Epithelial cell of prostate (primary cell): ENCODE data around the gene PAFAH1B2.

Experiments
- DNase-seq: peaks from one replicate; pipeline ENCODE4 v3.0.0-alpha.2; 2011; ENCODE audit warnings: low read depth, low spot score
- H3K27ac ChIP-seq: fragments of 450-650 bp; 2 replicates; pipeline ENCODE4 v1.5.1; 2017; ENCODE audit warnings: mild to moderate bottlenecking

Gene PAFAH1B2

DNA sequence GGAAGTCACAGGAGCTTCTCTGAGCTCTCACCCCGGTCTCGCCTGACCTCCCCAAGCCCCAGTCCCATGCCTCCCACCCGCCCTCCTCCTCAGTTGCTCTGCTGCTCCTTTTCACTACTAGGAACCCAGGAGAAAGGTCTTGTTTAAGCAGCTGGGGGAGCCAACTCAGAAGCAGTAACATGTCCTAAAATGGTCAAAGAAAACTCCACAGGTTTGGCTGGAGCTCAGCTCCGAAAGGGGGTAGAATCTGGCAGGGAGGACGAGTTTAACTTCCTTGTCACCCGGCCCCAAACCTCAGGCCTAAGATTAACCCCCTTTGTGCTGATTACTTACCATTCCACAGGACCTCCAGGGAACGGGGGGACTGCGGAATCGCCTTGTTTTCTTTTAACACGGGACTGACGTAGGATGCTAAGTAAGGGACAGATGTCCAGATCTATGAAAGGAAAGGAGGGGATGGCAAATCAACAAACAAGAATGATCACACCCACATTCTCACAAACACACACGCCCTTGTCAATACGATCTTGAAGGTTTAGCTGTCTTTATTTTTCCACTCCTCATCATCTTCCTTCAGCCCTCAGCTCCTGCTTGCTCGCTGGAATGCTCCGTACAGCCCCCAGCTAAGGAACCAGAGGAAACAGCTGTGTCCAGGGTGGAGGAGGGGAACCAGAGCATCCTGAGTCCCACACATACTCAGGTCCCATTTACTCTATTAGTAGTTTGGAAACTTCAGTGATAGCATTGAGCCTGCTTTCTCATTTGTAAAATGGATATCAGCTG lies 74.2 kb downstream of the PAFAH1B2 start:
- DNase-seq, result no peak
- no peak overlapping the region for H3K27ac ChIP-seq

DNA sequence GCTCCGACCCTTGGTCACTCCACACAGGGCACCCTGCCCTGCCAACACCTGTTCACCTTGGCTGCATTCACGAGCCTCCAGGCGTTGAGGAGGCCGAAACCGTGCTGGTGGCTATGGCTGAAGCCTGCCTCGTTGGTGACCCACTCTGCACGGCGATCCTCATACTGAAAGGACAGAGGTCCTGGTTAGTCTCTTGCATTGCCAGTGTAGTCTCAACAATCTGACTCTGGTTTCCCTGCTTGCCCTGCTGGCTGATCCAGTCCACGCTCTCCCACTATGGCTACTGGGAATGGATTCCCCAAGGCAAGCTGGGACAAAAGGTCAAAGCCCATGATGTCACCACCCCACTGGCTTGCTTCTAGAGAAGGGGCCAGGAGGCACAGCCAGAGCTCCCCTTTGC lies 74.9 kb downstream of the PAFAH1B2 start:
- H3K27ac ChIP-seq, result no peak overlapping the region
- no peak for DNase-seq

DNA sequence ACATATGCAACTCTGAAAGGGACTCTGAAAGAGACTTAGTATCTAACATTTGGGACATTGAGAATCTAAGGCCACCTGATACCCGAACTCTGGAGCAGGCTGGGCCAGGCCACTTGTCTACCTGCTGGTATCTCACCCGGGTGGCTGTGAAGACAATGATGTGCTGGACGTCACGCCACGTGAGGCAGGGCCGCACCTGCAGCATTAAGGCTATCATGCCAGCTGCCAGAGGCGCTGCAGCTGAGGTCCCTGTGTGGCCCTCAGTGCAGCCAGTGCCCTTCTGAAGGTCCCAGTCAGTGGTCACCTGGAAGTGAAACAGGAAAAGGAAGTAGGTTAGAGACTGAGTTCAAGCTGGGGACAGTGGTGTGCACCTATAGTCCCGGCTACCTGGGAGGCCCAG lies 75.4 kb downstream of the PAFAH1B2 start:
- no peak for DNase-seq
- H3K27ac ChIP-seq, result no peak overlapping the region

DNA sequence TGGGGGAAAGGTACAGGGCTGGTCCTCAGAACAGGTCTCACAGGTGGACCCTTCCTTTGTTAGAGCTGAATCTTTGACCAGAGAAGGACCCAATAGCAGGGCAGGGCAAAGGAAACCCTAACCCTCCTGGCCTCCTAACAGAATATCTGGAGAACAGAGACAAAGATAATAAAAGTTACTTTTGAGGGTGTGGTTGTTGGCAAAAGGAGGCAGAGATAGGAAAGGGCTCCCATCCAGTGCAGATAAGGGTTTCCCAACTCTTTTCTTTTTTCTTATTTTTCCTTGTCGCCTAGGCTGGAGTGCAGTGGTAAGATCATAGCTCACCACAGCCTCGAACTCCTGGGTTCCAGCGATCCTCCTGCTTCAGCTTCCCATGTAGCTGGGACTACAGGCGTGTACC lies 75.9 kb downstream of the PAFAH1B2 start:
- DNase-seq, result no peak
- no peak overlapping the region for H3K27ac ChIP-seq

DNA sequence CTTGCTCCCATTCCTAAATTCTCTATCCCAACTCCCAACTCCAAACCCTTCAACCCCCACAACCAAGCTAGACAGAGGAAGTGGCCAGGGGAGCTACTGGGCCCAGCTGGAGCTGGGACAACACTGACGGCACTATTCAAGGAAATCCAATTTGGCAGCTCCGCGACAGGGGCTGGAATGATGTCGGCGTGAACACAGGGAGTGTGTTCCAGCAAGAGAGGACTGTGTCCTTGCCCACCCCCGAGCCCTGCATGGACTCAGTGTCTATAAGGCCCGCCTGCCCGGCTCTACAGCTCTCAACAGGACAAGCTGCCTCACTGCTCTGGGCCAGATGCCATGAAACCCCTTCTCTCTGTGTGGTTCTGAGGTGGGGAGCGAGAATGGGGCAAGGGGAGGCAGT lies 76.5 kb downstream of the PAFAH1B2 start:
- DNase-seq, result no peak
- no peak overlapping the region for H3K27ac ChIP-seq

DNA sequence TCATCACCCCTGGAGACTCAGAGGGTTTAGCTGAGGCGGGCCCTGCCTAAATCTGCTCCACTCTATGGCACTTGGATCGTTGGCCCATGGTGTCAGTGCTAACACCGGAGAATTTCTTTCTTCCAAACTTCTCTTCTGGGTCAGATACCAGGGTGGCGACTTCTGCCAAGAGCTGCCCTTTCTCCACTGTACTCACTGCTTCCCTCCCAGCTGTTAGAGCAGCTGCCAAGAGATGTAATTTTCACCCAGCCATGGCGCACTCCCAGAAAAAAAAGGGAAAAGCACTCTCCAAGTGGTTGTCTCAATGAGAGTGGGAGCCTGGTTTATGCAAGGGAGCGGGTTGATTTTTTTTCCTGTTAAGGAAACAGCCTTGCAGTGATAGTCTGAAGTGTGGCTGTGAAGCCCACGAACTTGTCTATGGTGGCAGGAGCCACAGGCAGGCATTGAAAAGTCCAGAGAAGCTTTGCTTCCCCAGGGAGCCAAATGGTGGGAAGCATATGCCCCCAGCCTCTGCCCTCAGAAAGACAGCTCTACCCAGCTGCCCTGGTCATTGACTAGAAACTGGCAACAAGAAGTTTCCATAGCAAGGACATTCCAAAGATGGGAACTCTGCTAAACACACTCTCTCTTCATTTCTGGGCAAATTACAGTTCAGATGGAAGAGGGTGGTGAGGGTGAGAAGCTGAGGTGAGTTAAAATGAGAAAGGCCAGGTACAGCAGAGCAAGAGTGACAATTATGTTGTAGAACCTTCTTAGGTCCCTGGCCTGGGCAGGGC lies 77.1 kb downstream of the PAFAH1B2 start:
- no peak overlapping the region for H3K27ac ChIP-seq
- DNase-seq, result no peak

DNA sequence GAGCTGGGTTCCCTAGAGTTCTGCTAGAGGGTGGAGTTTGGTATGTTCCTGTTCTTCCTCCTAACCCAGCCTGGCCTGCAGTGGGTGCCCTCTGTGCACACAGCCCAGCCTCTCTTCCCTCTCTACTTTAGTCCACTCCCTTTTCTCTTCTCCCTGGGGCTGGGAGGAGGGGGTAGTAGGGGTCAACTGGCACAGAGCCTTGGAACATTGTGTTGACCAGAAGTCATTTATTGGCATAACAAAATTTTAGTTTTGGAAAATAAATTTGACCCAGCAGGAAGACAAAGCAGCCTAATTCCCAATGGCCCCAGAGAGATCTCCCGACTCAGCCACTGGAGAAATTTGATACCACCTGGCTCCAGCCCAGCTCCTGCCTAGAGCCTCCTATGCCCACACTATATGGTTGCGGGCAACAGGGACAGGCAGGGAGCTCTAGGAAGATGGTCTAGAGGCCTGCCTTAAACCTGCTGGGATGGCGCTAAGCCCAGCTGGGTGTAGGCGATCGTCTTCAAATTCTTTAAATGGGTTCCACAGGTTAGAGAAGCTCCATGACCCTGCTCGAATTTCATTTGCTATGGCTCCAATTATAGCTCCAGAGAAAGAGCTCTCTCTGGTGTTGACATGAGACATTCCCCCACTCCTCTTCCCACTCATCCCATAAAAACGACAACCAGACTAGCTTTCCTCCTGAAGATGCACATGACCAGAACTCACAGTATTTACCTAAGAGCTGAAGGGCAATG lies 77.9 kb downstream of the PAFAH1B2 start:
- no peak for DNase-seq
- no peak overlapping the region for H3K27ac ChIP-seq

DNA sequence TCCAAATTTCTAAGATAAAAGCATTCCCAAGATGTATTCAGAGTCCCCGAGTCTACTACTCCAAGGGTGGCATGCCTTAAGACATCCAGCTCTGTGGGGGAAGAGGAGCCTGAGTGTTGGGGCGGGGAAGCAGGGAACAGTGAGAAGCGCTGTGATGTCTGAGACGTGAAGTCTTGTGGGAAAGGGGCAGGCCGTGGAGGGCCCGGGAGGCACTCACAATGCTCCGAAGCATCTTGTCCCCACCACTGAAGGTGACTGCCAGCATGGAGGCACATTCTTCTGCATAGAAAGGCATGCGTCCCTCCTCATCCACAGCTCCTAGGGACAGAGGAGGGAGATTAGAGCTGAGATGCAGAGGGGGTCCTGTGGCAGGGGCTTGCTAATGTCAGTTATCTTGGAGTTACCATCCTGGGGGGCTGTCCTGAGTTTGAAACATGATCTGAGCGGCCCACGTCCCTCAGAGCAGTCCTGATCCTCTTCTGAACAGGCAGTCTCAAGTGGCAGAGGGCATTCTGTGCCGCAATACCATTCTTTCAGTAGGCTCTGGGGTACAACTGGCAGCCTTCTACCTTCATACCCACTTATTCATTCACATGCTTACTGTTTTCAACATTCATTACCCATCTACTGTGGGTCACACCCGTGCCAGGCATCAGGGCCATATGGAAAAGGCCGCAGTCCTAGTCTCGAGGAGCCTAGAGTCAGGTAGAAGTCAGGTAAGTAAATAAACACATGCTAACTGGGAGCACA lies 79.1 kb downstream of the PAFAH1B2 start:
- no peak overlapping the region for H3K27ac ChIP-seq
- DNase-seq, result no peak

DNA sequence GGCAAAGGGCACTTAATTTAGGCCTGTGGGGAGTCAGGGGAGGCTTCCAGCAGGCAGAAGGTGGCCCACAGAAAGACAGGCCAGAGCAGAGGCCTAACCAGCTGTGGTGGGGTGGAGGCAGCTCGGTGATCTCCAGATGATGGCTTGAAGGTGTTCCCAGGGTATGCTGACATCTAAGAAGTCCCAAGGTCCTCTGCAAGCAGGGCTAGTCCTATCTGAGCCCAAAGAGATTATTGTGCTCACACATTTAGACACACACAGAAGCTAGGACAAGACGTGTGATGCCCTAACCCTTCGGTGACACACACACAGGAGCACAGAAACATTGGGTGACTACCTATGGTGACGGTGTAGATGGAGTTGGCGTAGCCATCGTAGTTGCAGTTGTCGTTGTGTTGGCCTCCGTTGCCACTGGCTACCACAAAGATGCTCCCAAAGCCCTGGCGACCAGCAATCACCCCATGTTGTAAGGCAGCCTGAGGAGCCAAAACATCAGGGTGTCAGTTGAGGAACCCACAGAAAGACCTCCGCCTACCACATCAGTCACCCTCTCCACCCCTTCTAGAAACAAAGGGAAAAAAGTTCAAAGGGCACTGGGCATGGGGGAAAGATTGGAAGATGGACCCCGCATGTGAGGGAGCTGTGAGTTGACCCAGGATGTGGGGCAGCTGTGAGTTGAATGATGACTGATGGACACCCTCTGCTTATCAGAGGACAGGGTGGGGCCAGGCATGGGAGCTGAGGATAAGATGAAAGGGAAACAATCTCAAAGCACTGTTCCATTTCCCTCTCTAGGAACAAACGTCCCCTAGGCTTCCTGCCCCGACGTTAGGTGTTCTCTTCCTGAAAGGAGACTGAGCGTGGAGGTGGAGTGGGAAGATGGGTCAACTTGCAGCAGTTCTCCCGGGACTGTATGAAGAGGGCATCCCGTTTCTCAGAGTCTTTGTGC lies 79.9 kb downstream of the PAFAH1B2 start:
- no peak overlapping the region for H3K27ac ChIP-seq
- DNase-seq, result no peak

DNA sequence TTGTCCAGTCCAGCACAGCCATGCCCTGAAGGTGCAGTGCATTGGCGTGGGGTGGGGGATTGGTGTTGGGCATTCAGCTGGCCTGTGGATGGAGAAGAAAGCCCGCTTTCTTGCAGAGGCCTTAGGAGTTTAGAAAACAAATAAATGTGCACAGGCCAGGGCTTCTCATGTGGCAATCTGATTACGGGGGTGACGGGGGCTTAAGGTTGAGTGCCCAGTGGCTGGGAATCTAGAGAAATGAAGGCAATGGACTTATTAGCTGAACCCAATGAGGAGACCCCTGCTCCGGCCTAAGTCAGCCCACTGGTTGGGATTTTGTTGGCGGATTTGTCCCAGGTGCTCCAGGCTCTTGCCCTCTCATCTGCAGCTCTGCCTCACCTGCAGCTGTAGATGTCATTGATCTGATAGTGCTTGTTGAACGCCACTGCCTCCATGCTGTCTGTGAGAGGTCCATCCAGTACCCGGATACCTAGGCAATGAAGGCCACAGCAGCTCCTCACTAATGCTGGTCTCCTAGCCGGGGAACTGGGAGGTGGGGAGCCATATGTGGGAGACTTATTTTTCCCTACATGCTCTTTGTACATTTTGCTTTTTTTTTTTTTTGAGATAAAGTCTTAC lies 81.6 kb downstream of the PAFAH1B2 start:
- no peak overlapping the region for H3K27ac ChIP-seq
- no peak for DNase-seq
